Ovary (tissue), 9 donors: ENCODE data around the gene BST1. TPM values are rescaled to one million over a fixed set of nuclear protein-coding genes. Genes with fewer than 3 reads are reported as not detected.
A peak's percentile ranks its signal among the peaks of the same experiment; 100 is the strongest.

Experiments
- DNase-seq, 5 donors: peaks; one replicate each; pipeline ENCODE4 v3.0.0-alpha.2; 2019 to 2020
- H3K27ac ChIP-seq, 2 donors: fragments of 200-600 bp; one replicate each; pipeline versions ENCODE4 v1.5.1 to v1.8.0; 2019 to 2022
- H3K27me3 ChIP-seq: fragments of 200-600 bp; one replicate; pipeline ENCODE4 v1.8.0; 2022
- H3K36me3 ChIP-seq: fragments of 200-600 bp; sonication (generic); one replicate; pipeline ENCODE4 v1.5.1; 2019
- H3K4me1 ChIP-seq: one replicate; pipeline ENCODE4 v1.8.1; 2013; ENCODE audit warnings: mild to moderate bottlenecking, moderate library complexity; ENCODE audit not compliant: insufficient read depth
- H3K4me3 ChIP-seq: fragments of 200-600 bp; sonication (generic); one replicate; pipeline ENCODE4 v1.5.1; 2017
- H3K9me3 ChIP-seq, 2 donors: fragments of 200-600 bp in 1 of 2; sonication (generic) in 1 of 2; one replicate each; pipeline versions ENCODE4 v1.5.1 to v1.8.1; 2013 to 2019; ENCODE audit warnings: mild to moderate bottlenecking in 1 of 2, moderate library complexity in 1 of 2
- EP300 ChIP-seq: sonication (generic); formaldehyde crosslinking; IDR thresholded peaks from one replicate; pipeline ENCODE4 v1.6.1; 2017; ENCODE audit warnings: antibody characterized with exemption
- POLR2A ChIP-seq: fragments of 450-650 bp; IDR thresholded peaks from one replicate; pipeline ENCODE4 v1.6.1; 2017; ENCODE audit warnings: antibody characterized with exemption, mild to moderate bottlenecking, moderate library complexity
- WGBS, 3 donors: extraction: QIAGEN DNeasy Blood & Tissue Kit in 1 of 3; methylation state at CpG; one replicate each; pipeline versions ENCODE4 v1.1.5 to v1.1.7; 2013 to 2017; 5-methylcytosine and 5-hydroxymethylcytosine counted together
- intact Hi-C, 4 donors: fragments of 100-400 bp; cut with DNase I; formaldehyde crosslinking; loops; one replicate each; pipeline versions ENCODE4 v1.11.0 to v1.15.1; 2022 to 2023
- polyA plus RNA-seq, 2 donors: library from polyadenylated mRNA; stranded (reverse); fragments of 200-250 nt in 1 of 2; fragments of 350-450 nt in 1 of 2; fragmentation: Illumina TruSeq in 1 of 2; extraction: RNeasy Lipid Tissue Mini Kit (QIAGEN cat#74804) in 1 of 2; gene quantifications; one replicate each; pipeline ENCODE4 v1.2.3, GENCODE V29; 2013 to 2014
- total RNA-seq, 7 donors: library from RNA; depleted of rRNA in 2 of 7; stranded (reverse); fragments of >200 nt in 2 of 7; fragmentation: NEBNext Ultra II Directional in 3 of 7; extraction: Animal tissue kit (Norgen Biotek cat#: 25700) in 3 of 7; gene quantifications; one replicate each; pipeline versions ENCODE4 v1.1.0 to v1.2.4, GENCODE V29; 2016 to 2023
- TF ChIP-seq, protein P1 (sequence below), 3 donors: fragments of 450-650 bp in 2 of 3; fragments of 200-600 bp in 1 of 3; IDR thresholded peaks; one replicate each; pipeline versions ENCODE4 v1.5.1 to v1.8.0; 2016 to 2022; ENCODE audit warnings: antibody characterized with exemption in 3 of 3, mild to moderate bottlenecking in 1 of 3
- donor health status: DM: no; HTN: no; CAD: no; lungs with moderate emphysema.
- donor health status: DM: no; HTN: no; CAD: no.
- donor health status: Bipolar disorder and iron deficiency.
- donor health status: DM: yes; HTN: yes; CAD: no.
- donor health status: DM: no; HTN: no; CAD: no.
- donor health status: DM: yes; HTN: yes; CAD: no.

BST1 gene
- total and polyA plus RNA-seq, 9 donors: 5.6 to 18.5 (median 7.5) TPM

DNA sequence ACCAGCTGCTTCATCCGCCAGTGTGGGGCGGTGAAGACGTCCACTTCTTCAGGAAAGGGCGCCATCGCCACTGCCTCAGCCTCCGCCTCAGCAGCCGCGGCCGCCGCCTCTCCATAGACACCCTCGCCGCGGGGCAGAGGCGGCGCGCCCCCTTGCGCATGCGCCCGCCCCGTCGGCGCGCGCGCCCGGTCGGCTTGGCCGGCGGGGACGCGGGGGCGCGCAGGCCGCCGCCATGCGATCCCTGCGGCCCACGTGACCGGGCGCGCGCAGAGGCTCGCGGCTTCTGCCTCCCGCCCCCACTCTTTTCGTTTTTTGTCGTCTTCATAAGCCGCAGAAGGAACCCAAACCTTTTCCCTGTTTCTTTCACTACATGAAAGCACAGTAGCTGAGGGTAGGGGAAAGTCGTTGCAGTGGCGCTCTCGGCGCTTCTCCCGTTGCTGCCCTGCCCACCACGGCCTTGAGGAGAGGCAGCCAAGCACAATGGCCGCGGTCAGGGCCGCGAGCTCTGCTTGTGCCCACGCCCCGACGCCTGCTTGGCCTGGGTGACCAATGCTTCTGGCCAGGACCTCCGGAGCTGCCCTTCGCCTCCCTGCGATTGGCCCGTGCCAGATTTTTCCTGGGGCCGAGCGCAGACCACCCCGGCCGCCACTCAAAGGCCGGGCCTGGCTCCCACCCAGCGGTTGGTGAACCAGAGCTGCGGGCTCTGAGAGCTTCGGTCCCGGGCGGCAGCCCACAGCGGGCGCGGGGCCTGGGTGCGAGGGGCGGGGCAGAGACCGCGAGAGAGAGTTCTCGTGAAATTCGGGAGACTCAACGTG, 47.4 kb upstream of the BST1 start, which contains the start of gene FBXL5:
FBXL5 (minus strand) TSS at position 135 of the 815 bp plus-strand sequence; CDS start at position 65, 70 bp downstream.
- H3K9me3 ChIP-seq: no peaks in the 10 kb centered on the region
- H3K4me1 ChIP-seq: peaks cover 5% of the 10 kb centered on the region
- intact Hi-C loops: loop anchor here in 3 of 4 donors (2.0 to 10.0 kb wide), 3 partner anchors 181 to 653 kb away; partner anchors contain the start of gene CPEB2 (in 2 of the 3)
- no peaks in the 10 kb centered on the region for H3K36me3 ChIP-seq
- H3K27me3 ChIP-seq: no peaks in the 10 kb centered on the region
- DNase-seq: peak; percentile 76 to 88 (median 82)
- WGBS, 3 donors: 1 to 2% (median 1%) methylated on average over 73 to 85 of the region's 85 CpGs
- peak; percentile 80 for TF ChIP-seq POLR2A
- TF ChIP-seq, protein P1, sequence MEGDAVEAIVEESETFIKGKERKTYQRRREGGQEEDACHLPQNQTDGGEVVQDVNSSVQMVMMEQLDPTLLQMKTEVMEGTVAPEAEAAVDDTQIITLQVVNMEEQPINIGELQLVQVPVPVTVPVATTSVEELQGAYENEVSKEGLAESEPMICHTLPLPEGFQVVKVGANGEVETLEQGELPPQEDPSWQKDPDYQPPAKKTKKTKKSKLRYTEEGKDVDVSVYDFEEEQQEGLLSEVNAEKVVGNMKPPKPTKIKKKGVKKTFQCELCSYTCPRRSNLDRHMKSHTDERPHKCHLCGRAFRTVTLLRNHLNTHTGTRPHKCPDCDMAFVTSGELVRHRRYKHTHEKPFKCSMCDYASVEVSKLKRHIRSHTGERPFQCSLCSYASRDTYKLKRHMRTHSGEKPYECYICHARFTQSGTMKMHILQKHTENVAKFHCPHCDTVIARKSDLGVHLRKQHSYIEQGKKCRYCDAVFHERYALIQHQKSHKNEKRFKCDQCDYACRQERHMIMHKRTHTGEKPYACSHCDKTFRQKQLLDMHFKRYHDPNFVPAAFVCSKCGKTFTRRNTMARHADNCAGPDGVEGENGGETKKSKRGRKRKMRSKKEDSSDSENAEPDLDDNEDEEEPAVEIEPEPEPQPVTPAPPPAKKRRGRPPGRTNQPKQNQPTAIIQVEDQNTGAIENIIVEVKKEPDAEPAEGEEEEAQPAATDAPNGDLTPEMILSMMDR (IDR thresholded peaks at IDR 0.05): no peak
- peak within 1 kb of the TSS; percentile 98 to 100 for H3K27ac ChIP-seq
- H3K4me3 ChIP-seq: peak within 1 kb of the TSS; percentile 61

DNA sequence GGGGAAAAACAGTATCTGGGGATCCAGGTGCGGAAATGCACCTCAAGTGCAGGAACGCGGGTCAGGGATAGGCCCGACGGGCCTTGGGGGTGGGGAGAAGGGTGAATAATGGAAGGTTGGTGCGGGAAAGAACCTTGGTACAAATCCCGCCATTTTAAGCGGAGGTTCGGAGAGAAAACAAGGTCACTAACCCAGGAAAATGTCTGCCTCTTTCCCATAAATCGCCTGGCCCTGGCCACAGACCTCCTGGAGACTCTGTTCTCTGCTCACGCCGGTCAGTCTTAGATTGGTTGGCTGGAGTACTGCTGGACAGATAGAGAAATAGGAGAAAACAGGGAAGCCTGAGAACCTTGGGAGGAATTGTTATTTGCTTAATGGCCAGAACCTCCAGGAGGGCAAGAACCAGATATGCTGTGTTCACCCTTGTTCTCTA, 46.8 kb upstream of the BST1 start:
- peak overlapping the region; percentile 98 to 100 for H3K27ac ChIP-seq
- no peaks in the 10 kb centered on the region for H3K9me3 ChIP-seq
- no peaks in the 10 kb centered on the region for H3K27me3 ChIP-seq
- DNase-seq: no peak
- TF ChIP-seq POLR2A: no peak
- WGBS, 3 donors: 13 to 29% (median 17%) methylated on average over 12 of the region's 12 CpGs
- H3K36me3 ChIP-seq: no peaks in the 10 kb centered on the region
- intact Hi-C loops: loop anchor here in 3 of 4 donors (10.0 kb wide), 2 partner anchors 181 to 651 kb away; partner anchors contain the start of gene CPEB2 (in 1 of the 3)
- H3K4me3 ChIP-seq: peak overlapping the region; percentile 61
- H3K4me1 ChIP-seq: peaks cover 3% of the 10 kb centered on the region

DNA sequence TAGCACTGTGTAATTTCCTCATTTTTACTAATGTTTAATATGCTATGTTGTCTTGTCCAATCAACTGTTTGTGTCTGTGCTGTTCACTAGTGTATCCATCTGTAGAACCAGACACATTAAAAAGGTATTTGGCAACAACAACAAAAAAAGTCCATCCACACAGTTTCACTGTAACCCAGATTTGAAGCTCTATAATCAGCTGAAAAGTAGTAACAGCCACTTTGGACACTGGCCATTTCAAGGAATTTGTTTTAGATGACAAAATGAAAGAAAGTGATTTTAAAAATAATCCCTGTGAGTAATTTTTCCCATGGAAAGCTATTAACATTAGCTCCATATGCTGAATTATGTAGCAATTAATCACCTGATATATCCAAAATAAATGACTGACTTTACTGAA, 45.5 kb upstream of the BST1 start:
- Histone ChIP-seq H3K27ac (peak overlapping the region in 1 of 2 donors; percentile 38), H3K27me3 (no peaks in the 10 kb centered on the region), H3K4me3 (no peak overlapping the region), H3K36me3 (no peaks in the 10 kb centered on the region), H3K4me1 (no peaks in the 10 kb centered on the region), H3K9me3 (no peaks in the 10 kb centered on the region)
- TF ChIP-seq EP300: no peak
- TF ChIP-seq, protein P1 (IDR thresholded peaks at IDR 0.05): no peak
- no peak for TF ChIP-seq POLR2A
- DNase-seq: no peak
- intact Hi-C loops: loop anchor here in 3 of 4 donors (10.0 kb wide), 2 partner anchors 183 to 653 kb away; partner anchors contain the start of gene CPEB2 (in 1 of the 3)

DNA sequence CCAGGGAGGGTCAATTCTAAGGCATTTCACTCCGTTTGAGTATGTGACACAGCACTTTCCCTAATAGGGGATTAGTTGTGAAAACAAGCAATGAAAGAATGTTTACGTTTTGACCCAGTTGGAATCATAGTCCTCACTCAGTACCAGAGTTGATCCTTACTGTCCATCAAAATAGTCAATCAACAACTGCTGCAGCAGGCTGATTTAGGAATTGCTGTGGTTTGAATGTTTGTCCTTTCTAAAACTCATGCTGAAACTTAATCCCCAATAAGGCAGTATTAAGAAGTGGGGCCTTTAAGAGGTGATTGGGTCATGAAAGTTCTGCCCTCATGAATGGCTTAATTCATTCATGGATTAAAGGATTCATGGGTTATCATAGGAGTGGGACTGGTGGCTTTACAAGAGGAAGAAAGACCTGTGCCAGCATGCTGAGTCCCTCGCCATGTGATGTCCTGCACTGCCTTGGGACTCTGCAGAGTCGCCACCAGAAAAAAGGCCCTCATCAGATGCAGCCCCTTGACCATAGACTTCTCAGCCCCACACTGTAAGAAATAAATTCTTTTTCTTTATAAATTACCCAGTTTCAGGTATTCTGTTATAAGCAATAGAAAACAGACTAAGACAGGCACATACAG, 44.6 kb upstream of the BST1 start:
- Histone ChIP-seq H3K4me1 (no peaks in the 10 kb centered on the region), H3K4me3 (no peak overlapping the region), H3K9me3 (no peaks in the 10 kb centered on the region), H3K27me3 (no peaks in the 10 kb centered on the region), H3K36me3 (no peaks in the 10 kb centered on the region), H3K27ac (no peak overlapping the region)
- TF ChIP-seq POLR2A (no peak), EP300 (no peak)
- TF ChIP-seq, protein P1 (IDR thresholded peaks at IDR 0.05): no peak
- intact Hi-C loops: loop anchor here in 3 of 4 donors (10.0 kb wide), 2 partner anchors 183 to 653 kb away; partner anchors contain the start of gene CPEB2 (in 1 of the 3)
- no peak for DNase-seq
- 76 to 83% (median 78%) methylated on average over 4 of the region's 4 CpGs for WGBS, 3 donors
